GM19467 (cell line): ENCODE results near the gene CCDC63.
"Not testable (repeated sequence)": the region's sequence is repeated elsewhere in the genome, so short reads cannot be mapped to it uniquely, and the experiment has no call there.

Source experiments
- ATAC-seq: cut with Tn5 transposase; IDR thresholded peaks from one replicate; pipeline ENCODE4 v1.9.1; 2021; ENCODE audit warnings: mild to moderate bottlenecking, moderate library complexity; ENCODE audit not compliant: unreplicated experiment

The CCDC63 gene

GRCh38 chr12:110844131-110844530 lies 2.7 kb upstream of the CCDC63 start:
- no peak for ATAC-seq

- no peak for ATAC-seq
Measured at GRCh38 chr12:110844551-110845338, 2.0 kb upstream of the CCDC63 start.

DNA sequence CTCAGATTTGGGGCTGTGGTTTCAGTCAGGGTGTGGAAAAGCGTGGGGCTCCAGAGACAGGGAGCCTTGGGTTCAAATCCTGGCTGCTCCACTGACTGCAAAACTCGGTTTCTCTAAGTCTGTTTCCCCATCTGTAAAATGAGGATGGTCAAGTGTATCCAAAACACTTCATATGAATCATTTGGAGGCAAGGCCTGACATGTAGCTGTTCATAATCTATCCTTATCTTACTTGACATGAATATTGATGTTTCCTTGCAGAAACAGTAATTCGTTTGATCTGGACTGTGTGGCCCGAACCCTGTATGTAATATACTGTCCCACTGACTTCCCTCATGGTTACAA lies 1.5 kb upstream of the CCDC63 start:
- no peak for ATAC-seq

- no peak for ATAC-seq
Measured at GRCh38 chr12:110848314-110848923, 1.6 kb downstream of the CCDC63 start.

DNA sequence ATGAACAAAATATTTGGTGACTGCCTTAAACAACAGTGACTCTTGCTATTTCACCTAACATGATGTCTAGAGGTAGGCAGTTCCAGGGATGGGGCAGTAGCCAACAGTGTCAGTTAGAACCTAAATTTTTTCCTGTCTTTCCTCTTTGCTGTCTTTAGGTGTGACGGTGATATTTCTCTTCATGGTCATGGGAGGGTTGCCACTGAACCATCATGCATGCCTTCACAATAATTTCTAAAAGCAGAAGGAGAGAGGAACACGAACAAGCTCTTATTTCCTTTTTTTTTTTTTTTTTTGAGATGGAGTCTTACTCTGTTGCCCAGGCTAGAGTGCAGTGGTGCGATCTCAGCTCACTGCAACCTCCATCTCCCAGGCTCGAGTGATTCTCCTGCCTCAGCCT lies 2.4 kb downstream of the CCDC63 start:
- no peak for ATAC-seq

DNA sequence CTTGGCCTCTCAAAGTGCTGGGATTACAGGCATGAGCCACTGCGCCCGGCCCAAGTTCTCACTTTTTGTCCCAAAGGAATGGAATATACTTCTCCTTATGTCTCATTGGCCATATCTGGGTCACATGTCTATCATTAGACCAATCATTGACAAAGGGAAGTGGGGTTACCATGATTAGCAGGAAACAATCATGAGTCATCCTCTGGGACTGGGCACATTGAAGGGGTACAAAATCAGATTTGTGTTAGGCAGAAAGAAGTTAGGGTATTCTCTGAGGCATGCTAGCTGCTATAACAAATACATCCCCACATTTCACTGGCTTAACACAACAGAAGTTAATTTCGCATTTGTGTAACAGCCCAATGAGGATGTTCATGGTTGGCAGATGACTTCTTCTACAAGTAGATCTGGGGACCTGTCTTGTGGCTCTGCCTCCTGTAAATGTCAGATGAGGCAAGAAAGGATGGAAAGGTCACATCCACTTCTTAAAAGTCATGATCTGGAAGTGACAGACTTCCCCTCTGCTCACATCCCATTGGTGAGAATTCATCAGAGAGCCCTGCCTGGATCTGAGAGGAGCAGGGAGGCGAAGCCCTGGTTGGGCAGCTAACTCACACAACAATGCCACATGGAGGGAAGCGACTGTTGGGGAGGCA lies 3.1 kb downstream of the CCDC63 start:
- ATAC-seq: no peak

- no peak for ATAC-seq
Measured at GRCh38 chr12:110850762-110851161, 4.0 kb downstream of the CCDC63 start.

DNA sequence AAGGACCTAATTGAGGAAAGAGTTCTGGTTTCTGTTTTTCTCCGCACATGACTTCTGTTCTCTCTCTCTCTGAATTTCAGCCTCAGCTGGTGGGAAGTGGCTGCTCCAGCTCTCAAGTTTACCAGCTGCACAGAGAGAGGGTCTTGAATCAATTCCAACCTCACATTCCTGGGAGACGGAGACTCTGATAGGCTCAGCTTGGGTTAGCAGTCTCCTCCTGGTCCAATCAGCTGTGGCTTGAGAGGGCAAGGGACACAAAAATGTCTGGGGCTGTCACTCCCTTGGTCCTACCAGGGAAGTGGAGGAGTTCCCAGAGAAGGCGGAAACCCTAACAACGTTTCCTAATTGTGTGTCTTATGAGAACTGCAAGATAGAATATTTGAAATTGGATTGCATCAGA lies 7.0 kb downstream of the CCDC63 start:
- no peak for ATAC-seq

DNA sequence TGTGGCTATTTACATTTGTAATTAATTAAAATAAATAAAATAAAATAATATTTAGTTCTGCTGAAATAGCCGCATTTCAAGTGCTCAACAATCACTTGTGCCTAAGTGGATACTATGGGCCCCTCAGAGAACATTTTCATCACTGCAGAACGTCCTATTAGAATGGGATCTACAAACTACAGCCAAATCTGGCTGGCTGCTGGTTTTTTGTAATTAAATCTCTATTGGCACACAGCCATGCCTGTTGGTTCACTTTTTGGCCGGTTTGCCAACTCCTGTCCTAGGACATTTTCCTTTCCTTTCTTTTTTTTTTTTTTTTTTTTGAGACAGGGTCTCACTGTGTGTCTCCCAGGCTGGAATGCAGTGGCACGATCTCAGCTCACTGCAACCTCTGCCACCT lies 9.8 kb downstream of the CCDC63 start:
- ATAC-seq: no peak

GRCh38 chr12:110857528-110857927 lies 10.7 kb downstream of the CCDC63 start:
- no peak for ATAC-seq

- ATAC-seq: not testable (repeated sequence)
Measured at GRCh38 chr12:110857954-110858353, 11.2 kb downstream of the CCDC63 start.

GRCh38 chr12:110858848-110859247 lies 12.1 kb downstream of the CCDC63 start:
- ATAC-seq: no peak

DNA sequence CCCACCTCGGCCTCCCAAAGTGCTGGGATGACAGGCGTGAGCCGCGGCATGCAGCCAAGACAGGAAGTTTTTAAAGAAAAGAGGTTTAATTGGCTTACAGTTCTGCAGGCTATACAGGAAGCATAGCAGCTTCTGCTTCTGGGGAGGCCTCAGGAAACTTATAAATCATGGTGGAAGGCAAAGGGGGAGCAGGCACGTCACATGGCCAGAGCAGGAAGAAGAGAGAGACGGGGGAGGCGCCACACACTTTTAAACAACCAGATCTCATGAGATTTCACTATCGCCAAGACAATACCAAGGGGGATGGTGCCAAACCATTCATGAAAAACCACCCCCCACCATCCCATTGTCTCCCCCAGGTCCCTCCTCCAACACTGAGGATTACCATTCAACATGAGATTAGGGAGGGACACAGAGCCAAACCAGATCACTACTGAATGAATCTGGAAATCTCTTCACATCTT lies 14.1 kb downstream of the CCDC63 start:
- no peak for ATAC-seq

GRCh38 chr12:110861729-110862128 lies 14.9 kb downstream of the CCDC63 start:
- ATAC-seq: no peak

- no peak for ATAC-seq
Measured at GRCh38 chr12:110862329-110862728, 15.5 kb downstream of the CCDC63 start.

GRCh38 chr12:110863161-110863560 lies 16.4 kb downstream of the CCDC63 start:
- ATAC-seq: no peak

- no peak for ATAC-seq
Measured at GRCh38 chr12:110865521-110865920, 18.7 kb downstream of the CCDC63 start.

DNA sequence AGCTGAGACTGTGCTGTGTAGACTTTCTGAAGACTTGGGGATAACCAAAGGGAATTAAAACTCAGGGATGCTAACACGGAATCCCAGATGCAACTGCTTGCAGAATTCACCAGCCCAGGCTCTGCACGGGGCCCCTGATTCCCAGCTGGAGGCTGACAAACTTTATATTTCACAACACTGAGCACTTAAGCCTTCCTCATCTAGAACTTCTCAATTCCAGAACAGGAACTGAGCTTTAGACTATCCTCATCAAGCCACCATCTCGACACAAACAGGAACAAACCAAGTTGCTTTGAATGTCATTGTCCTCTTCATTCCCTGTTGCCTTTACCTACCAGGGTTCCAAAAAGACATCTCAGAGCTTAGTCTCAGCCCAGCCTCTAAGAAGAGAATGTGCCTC lies 22.2 kb downstream of the CCDC63 start:
- no peak for ATAC-seq

GRCh38 chr12:110869803-110870202 lies 23.0 kb downstream of the CCDC63 start:
- ATAC-seq: no peak

DNA sequence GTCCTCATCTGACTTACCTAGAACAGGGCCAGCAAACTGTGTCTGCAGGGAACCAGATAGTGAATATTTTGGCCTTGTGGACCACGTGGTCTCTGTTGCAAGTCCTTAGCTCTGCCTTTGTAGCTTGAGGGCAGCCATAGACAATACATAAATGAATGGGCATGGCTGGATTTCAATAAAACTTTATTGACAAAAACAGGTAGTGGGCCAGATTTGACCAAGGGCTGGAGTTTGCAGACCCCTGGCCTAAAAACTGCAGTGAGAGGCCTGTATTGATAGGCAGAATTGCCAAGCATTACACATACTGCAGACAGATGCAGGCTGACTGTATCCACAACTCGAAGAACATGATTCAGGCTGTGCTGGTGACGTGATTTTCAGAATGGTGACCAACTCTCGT lies 25.3 kb downstream of the CCDC63 start:
- no peak for ATAC-seq

- ATAC-seq: no peak
Measured at GRCh38 chr12:110874351-110874750, 27.6 kb downstream of the CCDC63 start.

DNA sequence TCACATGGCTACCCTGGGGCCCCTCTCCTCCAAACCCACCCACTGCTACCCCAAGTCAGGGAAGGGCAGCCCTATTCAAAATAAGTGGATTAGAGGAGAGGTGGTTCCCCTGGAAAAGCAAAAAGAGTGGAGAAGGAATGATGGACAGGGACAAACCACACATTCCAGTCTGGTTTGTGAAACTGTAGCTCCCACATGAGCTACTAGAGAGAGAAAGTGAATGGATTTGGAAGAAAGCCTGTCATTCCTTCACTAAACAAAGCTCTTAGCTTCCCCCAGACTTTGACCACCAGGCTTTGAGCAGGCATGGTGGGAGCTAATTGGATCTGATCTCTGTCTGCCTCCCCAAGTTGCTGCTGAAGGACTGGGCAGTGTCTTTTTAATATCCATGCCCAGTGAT lies 28.0 kb downstream of the CCDC63 start:
- no peak for ATAC-seq
